Fibroblast of the conjunctiva (primary cell): ENCODE results near the gene TRIP4.
A peak's percentile ranks its signal among the peaks of the same experiment; 100 is the strongest.
"Not testable (repeated sequence)": the region's sequence is repeated elsewhere in the genome, so short reads cannot be mapped to it uniquely, and the experiment has no call there.

ENCODE experiments used
- DNase-seq: peaks from one replicate; pipeline ENCODE4 v3.0.0-alpha.2; 2010; ENCODE audit warnings: low read depth

TRIP4 gene

GRCh38 chr15:64490598-64491259, 103.1 kb downstream of the TRIP4 start:
- peak; percentile 22 for DNase-seq

DNA sequence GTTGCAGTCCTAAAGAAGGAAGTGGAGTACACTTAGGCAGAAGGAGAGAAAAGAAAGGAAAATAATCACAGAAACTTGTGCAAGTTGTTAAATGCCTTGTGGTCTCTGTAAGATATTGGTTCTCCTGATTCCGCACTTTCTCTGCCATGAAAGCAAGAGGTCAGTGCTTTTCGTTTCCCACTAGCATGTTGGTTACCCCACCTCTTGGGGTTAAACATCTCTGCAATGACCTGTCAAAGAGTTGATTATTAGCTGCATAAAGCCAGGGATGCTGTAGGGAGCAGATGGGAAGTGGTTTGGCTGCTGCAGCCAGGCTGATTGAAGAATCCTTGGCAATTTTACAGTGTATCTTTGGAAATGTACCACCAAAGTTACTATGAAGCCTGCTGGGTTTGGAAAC, 106.0 kb downstream of the TRIP4 start:
- no peak for DNase-seq

- not testable (repeated sequence) for DNase-seq
Measured at GRCh38 chr15:64495968-64496367, 108.3 kb downstream of the TRIP4 start.

GRCh38 chr15:64500695-64501395, 113.2 kb downstream of the TRIP4 start:
- no peak for DNase-seq

GRCh38 chr15:64501396-64501715, 113.7 kb downstream of the TRIP4 start:
- DNase-seq: no peak

- DNase-seq: no peak
Measured at GRCh38 chr15:64502151-64502550, 114.5 kb downstream of the TRIP4 start.

DNA sequence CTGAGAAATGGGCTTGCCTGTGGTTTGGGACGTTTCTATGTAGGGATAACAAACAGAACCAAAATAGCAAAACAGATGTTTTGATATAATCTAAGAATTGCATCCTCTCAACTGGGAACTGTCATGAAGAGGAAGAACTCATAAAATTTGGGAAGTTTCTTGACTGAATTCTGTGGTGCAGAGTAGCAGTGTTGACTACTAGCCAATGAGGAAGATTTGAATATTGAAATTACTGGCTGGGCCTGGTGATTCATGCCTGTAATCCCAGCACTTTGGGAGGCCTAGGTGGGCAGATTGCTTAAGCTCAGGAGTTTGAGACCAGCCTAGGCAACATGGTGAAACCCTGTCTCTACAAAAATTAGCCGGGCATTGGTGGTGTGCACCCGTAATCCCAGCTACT, 114.9 kb downstream of the TRIP4 start:
- no peak for DNase-seq

DNA sequence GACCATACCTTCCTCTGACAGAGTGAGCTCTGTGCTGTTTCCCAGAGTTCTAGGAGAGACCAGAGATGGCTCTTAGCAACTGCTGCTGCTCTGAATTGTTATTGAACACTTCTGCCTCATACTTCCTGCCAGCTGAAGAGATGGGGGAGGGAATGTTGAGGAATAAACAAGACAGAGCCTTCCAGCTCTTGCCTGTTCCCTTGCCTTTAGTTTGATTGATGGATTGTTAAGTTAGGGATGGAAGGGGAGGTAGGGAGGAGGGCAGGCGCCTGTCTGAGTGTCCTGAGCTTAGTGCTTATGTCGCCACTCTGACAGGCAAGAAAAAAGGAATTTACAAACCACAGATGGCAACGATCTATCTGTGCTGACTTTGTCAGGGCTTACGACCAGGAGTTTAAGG, 115.6 kb downstream of the TRIP4 start:
- no peak for DNase-seq

DNA sequence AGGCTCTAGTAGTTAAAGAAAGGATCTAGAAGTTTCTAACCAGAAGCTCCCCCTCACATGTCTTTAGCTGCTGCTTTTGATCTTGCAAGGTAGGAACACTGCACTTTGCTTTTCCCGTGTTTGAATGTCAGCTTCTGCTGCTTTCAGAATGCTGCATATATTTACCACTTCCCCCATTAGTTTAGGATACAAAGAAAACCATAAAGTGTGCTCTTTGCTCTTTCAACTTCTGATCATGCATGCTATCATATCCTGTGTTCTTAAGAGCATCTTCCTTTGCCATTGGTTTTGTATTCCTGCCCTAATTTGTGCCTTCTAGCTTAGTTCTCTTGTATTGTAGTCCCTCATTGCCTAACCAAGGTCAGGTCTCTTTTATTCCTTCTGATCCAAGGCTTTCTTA, 116.0 kb downstream of the TRIP4 start:
- DNase-seq: no peak
